SK-N-SH treated with all-trans-retinoic acid at 6 μM for 48 hours (cell line): ENCODE measurements around the gene KIF6.

Experiments used
- BACH2 ChIP-seq: fragments of 250-450 bp; sonication (Bioruptor Pico); IDR thresholded peaks from 2 replicates; pipeline ENCODE4 v1.9.0; 2021; ENCODE audit warnings: mild to moderate bottlenecking, borderline replicate concordance
- CREB5 ChIP-seq: fragments of 250-450 bp; sonication (Bioruptor Pico); IDR thresholded peaks from 2 replicates; pipeline ENCODE4 v1.5.1; 2020; ENCODE audit warnings: low read depth, mild to moderate bottlenecking, moderate library complexity
- CSDC2 ChIP-seq: fragments of 250-450 bp; sonication (Bioruptor Pico); IDR thresholded peaks from 2 replicates; pipeline ENCODE4 v1.5.0; 2020; ENCODE audit warnings: mild to moderate bottlenecking, moderate library complexity
- ESRRG ChIP-seq: fragments of 250-450 bp; sonication (Bioruptor Pico); IDR thresholded peaks from 2 replicates; pipeline ENCODE4 v1.6.1; 2021; ENCODE audit warnings: mild to moderate bottlenecking
- ZC3H10 ChIP-seq: fragments of 250-450 bp; sonication (Bioruptor Pico); IDR thresholded peaks from 2 replicates; pipeline ENCODE4 v1.5.1; 2021; ENCODE audit warnings: mild to moderate bottlenecking, moderate library complexity
- ZFP3 ChIP-seq: fragments of 250-450 bp; sonication (Bioruptor Pico); IDR thresholded peaks from 2 replicates; pipeline ENCODE4 v1.5.0; 2020; ENCODE audit warnings: mild to moderate bottlenecking, moderate library complexity
- ZNF565 ChIP-seq: fragments of 450-650 bp; formaldehyde crosslinking; conservative IDR thresholded peaks from 2 replicates; pipeline ENCODE4 v1.5.0; 2020; ENCODE audit warnings: low read depth, mild to moderate bottlenecking, moderate library complexity
- TF ChIP-seq, protein P1 (sequence below): fragments of 250-450 bp; sonication (Bioruptor Pico); IDR thresholded peaks from 2 replicates; pipeline ENCODE4 v1.8.0; 2020; ENCODE audit warnings: mild to moderate bottlenecking, moderate library complexity, borderline replicate concordance
- TF ChIP-seq, protein P2 (sequence below): fragments of 250-450 bp; sonication (Bioruptor Pico); IDR thresholded peaks from 2 replicates; pipeline ENCODE4 v1.8.0; 2021; ENCODE audit warnings: low read depth, mild to moderate bottlenecking, moderate library complexity, borderline replicate concordance

DNA sequence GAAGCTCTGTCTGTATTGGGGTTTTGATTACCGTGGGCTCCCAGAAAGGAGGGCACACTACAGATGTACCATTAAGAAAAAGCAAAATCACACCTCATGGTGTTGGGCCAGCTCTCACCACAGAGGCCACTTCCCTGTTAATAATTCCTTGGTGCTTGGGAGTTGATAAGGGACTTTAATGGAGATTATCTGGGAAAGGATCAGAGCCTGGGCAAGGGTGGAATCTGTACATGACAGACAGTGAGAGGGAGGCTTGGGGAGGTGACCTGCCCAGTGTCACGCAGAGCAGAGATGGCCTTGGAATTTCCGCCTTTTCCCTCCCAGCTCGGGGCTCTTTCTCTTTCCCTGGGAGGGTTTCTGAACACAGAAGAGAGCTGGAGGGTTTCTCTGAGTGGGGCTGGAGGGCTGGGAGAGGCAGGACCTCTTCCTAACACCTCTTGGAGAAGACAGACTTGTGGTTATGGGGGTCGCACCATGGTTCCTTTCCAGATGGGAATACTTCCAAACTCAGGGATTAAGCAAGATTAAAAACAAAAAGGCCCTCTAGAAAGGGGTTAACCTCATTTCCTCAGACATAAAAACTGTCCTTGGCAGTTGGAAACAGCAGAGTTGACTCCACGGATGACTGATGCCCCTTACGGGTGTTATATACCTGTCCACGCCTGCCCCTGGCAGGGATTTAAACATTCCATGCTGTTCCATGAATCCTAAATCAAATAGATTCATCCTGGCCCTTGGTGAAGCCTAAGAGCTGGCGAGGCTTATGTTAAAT is 385.9 kb downstream of the KIF6 start:
- TF ChIP-seq, protein P1, sequence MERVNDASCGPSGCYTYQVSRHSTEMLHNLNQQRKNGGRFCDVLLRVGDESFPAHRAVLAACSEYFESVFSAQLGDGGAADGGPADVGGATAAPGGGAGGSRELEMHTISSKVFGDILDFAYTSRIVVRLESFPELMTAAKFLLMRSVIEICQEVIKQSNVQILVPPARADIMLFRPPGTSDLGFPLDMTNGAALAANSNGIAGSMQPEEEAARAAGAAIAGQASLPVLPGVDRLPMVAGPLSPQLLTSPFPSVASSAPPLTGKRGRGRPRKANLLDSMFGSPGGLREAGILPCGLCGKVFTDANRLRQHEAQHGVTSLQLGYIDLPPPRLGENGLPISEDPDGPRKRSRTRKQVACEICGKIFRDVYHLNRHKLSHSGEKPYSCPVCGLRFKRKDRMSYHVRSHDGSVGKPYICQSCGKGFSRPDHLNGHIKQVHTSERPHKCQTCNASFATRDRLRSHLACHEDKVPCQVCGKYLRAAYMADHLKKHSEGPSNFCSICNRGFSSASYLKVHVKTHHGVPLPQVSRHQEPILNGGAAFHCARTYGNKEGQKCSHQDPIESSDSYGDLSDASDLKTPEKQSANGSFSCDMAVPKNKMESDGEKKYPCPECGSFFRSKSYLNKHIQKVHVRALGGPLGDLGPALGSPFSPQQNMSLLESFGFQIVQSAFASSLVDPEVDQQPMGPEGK (CRISPR knock-in tag) = no peak
- TF ChIP-seq BACH2 (CRISPR knock-in tag) (no peak), CREB5 (CRISPR knock-in tag) (no peak), CSDC2 (CRISPR knock-in tag) (no peak), ZFP3 (CRISPR knock-in tag) (no peak), ZC3H10 (no peak), ESRRG (CRISPR knock-in tag) (no peak), ZNF565 (CRISPR knock-in tag) (no peak)
- TF ChIP-seq, protein P2, sequence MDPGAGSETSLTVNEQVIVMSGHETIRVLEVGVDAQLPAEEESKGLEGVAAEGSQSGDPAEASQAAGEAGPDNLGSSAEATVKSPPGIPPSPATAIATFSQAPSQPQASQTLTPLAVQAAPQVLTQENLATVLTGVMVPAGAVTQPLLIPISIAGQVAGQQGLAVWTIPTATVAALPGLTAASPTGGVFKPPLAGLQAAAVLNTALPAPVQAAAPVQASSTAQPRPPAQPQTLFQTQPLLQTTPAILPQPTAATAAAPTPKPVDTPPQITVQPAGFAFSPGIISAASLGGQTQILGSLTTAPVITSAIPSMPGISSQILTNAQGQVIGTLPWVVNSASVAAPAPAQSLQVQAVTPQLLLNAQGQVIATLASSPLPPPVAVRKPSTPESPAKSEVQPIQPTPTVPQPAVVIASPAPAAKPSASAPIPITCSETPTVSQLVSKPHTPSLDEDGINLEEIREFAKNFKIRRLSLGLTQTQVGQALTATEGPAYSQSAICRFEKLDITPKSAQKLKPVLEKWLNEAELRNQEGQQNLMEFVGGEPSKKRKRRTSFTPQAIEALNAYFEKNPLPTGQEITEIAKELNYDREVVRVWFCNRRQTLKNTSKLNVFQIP = no peak
